ENCODE results near the gene COPS6.

DNA sequence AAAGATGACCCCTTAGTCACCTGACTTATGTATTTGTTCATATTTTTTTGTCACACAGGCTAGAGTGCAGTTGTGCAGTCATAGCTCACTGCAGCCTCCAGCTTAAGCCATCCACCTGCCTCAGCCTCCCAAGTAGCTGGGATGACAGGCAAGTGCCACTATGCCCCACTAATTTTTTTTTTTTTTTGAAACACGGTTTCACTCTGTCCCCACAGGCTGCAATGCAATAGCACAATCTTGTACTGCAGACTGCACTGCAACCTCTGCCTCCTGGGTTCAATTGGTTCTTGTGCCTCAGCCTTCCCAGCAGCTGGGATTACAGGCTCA lies 39.8 kb downstream of the COPS6 start:
- TF ChIP-seq, protein P1, sequence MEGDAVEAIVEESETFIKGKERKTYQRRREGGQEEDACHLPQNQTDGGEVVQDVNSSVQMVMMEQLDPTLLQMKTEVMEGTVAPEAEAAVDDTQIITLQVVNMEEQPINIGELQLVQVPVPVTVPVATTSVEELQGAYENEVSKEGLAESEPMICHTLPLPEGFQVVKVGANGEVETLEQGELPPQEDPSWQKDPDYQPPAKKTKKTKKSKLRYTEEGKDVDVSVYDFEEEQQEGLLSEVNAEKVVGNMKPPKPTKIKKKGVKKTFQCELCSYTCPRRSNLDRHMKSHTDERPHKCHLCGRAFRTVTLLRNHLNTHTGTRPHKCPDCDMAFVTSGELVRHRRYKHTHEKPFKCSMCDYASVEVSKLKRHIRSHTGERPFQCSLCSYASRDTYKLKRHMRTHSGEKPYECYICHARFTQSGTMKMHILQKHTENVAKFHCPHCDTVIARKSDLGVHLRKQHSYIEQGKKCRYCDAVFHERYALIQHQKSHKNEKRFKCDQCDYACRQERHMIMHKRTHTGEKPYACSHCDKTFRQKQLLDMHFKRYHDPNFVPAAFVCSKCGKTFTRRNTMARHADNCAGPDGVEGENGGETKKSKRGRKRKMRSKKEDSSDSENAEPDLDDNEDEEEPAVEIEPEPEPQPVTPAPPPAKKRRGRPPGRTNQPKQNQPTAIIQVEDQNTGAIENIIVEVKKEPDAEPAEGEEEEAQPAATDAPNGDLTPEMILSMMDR (IDR thresholded peaks at IDR 0.05) = no peak
- TF ChIP-seq POLR2AphosphoS5 (IDR thresholded peaks at IDR 0.05; ENCODE audit: low read depth, low read length) = no peak
